GM21367 (cell line): ENCODE data around the gene YWHAQ.
"Not testable (repeated sequence)": the region's sequence is repeated elsewhere in the genome, so short reads cannot be mapped to it uniquely, and the experiment has no call there.

Experiments used
- ATAC-seq: cut with Tn5 transposase; IDR thresholded peaks from one replicate; pipeline ENCODE4 v1.9.1; 2021; ENCODE audit not compliant: unreplicated experiment

YWHAQ gene

DNA sequence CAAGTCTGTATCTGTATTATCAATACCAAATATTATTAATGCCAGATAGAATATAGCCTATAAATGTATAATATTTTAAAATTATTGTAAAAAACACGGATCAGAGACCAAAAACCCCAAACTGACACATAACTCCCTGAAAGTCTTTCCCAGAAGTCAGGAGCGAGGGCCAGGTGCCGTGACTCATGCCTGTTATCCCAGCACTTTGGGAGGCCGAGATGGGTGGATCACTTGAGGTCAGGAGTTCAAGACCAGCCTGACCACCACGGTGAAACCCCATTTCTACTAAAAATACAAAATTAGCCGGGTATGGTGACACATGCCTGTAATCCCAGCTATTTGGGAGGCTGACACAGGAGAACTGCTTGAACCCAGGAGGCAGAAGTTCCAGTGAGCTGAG lies 35.5 kb downstream of the YWHAQ start:
- ATAC-seq = not testable (repeated sequence)

DNA sequence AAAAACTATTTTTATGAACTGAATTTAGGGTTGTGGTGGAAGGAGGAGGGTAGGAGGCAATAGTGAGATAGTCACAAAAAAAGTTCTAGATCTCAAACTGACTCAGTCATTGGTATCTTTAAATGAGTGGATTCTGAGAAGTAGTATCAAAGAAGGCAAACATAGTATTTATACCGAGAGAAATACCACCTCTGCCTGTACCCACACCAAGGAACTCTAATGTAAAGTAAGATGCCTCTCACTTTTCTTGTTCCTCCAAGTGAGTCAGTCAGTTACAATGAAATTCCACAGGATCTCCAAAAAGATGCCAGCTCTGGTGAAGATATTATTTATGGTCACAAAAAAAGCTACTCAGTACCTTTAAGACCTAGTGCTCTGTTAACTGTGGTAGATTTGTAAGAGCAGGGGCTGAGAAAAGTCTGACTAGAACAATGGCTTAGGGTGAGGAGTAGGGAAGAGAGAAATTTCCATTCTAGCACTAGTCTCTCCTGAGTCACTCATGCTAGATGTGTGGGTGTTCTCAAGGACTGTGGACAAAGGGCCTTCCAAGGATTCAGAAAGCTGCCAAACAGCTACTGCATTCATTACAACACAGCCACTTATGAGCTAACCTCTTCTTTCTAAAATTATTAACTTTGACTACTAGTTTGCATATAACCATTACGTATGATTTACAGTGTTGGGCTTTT lies 36.3 kb downstream of the YWHAQ start:
- ATAC-seq = no peak

DNA sequence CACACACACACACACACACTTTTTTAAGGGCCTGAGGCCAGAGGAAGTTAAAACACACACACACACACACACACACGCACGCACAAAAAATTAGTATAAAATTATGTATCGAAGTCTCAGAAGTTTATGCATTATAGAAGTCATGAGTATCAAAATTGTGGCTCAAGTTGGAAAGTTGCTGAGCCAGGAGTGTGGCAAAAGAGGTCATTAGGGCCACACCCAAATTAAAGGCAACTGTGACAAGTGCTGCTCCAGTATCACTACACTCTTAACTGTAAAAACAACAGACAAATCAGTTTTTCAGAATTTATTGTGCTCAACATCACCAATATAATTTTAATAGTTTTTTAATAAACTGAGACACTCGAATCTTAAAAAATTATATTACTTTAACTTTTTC lies 36.9 kb downstream of the YWHAQ start:
- ATAC-seq = no peak

DNA sequence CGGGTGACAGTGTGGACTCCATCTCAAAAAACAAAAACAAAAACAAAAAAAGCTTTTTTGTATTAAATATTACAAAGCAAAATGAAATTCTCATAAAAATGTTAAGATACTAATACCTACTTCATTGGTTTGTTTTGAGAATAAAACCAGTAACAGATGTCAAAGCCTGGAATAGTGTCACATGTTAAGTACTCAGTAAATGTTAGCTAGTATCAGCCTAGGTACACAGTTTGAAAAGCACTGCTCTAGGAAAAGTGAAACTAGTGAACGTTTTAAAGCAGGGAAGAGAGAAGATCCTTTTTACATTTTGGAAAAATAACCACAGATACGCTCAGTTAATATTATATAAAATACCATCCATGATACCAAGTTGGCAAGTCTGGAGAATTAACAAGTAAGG lies 38.1 kb downstream of the YWHAQ start:
- no peak for ATAC-seq

DNA sequence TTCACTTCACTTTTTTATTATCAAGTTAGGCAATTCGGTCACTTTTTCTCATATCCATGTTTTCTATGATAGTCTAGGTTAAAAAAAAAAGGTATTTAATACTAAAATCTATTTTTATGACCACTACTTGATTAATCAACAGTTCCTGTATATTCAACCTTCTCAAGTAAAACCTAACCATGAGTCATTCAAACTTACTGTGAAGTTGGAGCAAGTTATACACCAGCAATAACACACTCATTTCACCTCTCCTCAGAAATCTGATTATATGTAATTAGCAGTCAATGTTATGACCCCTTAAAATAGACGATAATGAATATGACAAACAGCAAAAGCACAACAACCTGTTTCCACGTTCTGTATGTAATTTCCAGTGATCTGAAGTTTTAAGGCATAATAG lies 40.2 kb downstream of the YWHAQ start:
- ATAC-seq = no peak

DNA sequence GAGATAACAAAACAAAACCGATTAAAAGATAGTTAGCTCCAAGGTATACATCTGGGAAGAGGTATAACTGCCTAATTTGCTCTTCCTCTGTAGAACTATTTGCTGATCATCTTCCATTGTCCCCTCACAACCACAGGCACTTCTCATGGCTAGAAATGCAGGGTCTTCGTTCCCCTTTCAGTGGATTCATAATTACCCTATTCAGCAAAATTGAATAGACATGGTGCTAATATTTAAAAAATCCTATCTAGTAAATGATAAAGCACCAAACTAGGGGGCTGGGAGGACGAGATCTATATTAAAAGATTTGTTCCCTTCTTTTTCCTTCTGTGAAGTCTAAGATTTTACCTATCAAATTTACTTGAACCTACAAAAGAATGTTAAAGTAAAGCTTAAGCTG lies 44.3 kb downstream of the YWHAQ start:
- ATAC-seq = no peak

DNA sequence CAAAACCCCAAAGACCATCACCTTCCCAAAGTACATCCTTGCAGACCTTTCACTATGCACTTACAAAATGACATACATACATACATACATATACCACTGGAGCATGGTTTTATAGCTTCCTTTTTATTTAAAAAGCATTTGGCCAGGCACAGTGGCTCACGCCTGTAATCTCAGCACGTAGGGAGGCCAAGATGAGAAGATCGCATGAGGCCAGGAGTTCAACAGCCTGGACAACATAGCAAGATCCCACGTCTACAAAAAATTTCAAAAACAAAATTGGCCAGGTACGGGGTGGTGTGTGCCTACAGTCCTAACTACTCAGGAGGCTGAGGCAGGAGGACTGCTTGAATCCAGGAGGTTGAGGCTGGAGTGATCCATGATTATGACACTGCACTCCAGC lies 45.3 kb downstream of the YWHAQ start:
- ATAC-seq = no peak

DNA sequence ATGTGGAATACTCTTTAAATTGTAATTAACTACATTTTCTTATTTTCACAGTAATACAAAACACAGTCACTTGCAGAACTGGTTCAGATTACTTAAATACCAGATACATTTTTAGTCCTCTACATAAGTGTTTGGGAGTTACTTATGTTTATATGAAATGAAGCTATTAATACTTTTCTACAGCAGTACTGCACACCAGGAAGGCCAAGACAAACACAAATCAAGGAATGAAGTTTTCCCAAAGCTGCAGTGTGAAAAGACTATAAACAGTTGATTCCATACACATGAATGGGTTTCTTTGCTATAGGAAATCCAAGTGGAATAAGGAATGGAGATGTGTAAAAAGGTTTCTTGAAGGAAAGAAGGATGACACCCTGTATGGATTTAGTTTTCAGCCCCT lies 45.9 kb downstream of the YWHAQ start:
- ATAC-seq = not testable (repeated sequence)

DNA sequence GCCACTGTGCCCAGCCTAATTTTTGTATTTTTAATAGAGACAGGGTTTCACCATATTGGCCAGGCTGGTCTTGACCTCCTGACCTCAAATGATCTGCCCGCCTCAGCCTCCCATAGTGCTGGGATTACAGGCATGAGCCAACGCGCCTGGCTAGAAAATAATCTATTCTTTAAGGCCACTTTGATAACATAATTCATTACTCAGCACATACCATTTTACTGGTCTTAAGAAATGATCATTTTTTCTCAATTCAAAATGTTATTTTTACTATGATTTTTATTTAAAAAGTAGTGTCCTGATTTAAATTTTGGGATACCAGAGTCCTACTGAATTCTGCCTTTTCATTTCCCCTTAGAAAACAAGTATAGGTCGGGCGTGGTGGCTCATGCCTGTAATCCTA lies 48.2 kb downstream of the YWHAQ start:
- no peak for ATAC-seq

DNA sequence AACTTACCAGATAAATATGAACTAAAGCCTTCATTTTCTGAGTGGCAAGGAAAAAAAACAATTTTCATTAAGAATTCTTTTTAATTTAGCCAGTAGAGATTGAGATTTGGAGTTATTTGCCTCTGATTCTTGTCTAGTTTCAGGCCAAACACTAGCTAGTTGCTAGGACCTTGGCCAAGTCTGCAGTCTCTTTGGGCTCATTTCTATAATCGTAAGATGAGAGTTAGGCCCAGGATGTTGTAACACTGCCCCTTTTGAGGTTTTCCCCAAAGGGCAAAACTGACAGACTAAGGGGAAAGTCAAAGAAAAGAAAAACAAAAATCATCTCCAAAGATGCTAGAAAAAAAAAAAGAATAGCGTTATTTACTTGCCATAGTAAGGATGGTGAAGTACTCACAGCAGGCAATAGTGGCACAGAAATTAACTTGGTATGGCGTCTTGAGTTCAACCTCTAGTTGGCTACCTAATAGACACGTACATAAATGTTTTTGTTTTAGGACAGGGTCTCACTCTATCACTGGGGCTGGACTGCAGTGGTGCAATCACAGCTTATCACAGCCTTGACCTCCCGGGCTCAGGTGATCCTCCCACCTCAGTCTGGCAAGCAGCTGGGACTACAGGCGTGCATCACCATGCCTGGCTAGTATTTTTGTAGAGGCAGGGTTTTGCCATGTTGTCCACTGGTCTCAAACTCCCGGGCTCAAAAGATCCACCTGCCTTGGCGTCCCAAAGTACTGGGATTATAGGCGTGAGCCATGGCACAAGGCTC lies 52.1 kb downstream of the YWHAQ start:
- no peak for ATAC-seq

DNA sequence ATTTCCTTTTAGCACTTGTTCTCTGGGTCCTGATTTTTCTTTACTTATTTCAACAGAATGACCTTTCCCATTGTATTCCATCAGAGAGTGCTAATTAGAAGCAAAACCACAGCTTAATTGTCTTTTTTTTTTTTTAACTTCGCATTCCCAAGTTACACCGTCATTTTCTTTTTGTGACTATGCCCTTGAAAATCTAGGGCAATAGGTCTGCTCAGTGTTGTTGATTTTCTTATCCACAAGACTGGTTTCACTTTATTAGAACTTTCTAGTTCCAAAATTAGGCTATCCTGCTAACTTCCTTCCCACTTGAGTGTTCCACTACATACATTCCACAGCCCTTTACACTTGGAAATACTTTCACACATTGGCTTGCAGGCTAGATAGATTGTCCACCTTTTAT lies 56.5 kb downstream of the YWHAQ start:
- no peak for ATAC-seq

DNA sequence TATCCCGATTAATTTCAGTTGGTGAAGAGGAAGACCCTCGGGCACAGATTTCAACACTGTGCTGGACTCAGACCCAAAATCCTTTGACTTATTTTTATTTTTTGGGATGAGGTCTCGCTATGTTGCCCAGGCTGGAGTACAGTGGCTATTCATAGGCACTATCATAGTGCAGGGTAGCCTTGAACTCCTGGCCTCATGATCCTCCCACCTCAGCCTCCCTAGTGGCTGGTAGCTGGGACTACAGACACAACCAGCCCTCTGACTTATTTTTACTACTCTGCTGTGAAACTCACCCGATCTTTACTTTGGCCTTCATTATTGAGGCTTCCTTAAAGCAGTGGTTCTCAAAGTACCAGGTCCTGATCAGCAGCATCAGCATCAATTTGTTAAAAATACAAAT lies 57.0 kb downstream of the YWHAQ start:
- no peak for ATAC-seq

DNA sequence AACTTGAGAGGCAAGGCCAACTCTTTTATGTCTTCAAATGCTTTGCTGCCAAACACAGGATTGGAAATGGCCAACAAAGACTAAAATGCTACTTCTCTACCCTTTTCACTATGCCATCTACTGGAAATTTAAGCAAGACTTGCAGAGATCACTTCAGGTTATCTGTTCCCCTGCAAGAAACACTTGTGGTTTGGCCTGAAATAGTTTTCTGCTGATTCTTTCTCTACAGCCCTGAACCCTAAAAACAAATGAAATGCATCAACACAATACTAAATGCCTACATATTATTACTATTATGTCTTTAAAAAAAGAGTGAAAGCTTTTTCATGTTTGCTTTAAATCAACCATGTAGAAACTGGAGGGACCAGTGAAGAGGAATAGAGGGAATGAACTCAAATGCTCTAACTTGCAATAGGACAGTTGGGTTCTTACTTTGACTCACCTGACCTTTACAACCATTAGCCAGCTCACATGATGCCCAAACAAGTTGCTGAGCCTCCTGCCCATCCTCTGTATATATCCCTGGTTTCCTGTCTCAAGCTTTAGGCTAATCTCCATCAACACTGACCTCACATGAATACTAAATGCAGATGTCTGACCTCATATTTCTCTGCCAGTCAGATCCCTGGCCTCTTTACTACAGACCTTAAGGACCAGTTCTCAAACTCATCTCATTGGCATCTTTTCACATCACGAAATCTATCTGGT lies 57.6 kb downstream of the YWHAQ start:
- no peak for ATAC-seq

DNA sequence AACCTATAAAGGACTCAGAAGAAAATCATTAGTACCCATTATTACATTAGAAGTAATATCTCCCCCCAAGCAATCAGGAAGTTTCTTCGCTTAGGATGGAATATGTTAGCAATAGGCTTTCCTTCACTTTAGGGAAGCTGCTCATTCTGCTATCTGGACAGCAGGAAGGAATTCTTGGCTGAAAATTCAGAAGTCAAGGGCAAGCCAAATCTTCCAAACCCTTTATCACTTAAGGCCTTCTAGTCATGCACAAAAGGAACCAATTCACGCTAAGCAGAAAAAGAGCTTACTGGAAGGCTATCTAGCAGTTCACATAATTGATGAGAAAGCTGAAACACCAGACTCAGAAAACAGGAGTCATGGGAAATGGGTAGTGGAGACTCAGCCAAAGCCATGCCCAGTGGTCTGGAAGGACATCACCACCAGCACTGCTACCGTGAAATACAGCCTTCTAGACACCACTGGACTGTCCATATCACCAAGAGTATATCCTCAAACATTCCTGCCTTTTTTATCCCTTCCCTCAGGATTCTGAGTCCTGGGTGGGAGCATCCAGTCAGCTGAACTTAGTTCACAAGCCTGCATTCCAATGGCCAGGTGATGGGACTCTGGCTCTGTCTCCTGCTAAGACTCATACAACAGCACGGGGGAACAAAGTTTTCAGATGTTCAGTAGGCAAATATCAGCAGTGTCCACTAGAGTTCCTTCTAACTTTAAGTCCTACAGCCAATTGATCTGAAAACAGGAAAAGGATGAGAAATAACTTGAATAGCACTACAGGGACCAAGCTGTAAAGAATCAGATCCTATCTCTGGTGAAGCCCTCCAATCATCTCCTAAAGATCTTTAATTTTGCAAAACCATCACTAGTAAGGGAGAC lies 60.4 kb downstream of the YWHAQ start:
- ATAC-seq = no peak

DNA sequence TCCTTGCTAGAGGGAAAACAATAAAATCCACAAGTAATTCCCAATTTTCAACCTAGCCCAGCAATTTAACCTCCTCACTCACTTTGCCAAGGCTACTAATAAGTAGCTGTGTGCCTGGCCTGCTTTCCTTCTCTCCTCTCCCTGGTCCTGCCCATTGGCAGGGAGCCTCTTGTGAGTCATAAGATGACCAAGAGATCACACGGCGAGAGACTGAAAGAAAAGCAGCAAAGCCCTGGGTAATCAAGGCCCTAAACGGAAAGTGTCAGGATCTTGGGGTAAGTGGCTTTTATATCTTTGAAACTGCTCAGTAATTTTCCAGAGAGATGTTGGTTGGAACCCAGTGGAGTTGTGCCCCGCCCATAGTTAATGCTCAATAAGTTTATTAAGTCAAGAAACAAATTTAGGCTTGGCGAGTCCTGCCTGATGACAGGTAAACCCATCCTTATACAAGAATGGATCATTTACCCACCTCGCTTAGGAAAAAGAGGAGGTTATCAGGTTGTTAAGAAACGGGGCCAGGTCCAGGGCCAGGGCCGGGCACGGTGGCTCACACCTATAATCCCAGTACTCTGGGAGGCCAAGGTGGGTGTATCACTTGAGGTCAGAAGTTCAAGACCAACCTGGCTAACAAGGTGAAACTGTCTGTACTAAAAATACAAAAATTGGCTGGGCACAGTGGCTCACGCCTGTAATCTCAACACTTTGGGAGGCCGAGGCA lies 65.2 kb downstream of the YWHAQ start:
- ATAC-seq = no peak

DNA sequence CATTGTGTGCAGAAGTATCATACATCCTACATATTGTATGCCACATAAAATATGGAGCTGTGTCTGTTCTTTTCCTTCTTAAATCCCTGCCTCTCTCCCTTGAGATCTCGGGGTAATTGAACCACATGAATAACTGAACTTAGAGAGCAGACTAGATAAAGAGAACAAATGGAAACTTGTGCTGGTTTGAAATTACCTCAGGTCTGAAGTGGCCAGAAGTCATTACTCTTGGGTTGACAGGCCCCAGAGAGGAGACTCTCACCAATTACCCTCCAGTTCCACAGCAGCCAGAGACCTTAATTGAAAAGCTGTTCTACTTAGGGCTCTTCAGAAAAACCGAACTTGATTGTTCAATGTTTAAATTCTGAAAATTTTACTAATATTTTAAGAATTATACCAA lies 70.2 kb downstream of the YWHAQ start:
- ATAC-seq = no peak

DNA sequence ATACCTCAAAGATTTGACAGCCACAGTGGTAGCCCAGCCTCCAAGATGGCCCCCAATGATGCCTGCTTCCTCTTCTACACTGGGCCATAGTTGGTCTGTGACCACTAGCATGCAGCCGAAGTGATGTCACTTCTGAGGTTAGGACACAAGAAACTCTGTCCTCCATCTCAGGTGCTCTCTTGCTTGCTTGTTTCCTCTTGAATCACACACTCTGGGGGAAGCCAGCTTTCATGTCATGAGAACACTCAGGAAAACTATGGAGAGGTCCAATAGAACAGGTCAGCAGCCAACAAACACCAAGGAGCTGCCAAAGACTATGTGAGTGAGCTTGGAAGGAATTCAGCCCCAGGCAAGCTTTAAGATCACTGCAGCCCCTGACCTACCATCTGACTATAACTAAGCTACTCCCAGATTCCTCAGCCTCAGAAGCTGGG lies 71.8 kb downstream of the YWHAQ start:
- no peak for ATAC-seq

DNA sequence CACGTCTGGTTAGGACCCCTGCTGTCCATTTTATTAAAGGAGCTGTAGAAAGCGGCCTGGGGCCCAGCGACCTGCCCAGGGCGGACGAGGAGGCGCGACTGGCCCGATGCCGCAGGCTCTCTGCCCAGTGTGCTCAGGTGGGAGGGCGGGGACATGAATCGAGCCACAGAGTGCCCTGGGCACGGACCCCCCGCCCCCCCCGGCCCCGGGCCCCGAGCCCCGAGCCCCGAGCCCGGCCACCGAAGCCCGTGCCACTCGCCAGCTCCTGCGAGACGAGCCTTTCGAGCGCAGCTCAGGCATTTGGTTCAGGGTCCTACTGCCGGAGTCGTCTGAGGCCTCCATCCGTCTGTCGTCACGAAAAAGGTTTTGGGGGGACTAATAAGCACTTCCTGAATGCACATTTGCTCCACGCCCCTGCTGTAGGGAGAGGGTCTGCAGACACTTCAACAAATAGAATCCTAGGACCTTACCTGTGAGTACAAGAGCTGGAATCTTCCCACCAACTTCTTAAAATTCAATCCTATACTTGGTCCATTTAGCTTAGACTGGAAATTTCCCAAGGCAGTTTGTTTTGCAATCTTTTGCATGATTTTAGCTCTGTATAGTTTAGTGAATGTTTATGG lies 74.6 kb downstream of the YWHAQ start:
- ATAC-seq = peak; percentile 15

DNA sequence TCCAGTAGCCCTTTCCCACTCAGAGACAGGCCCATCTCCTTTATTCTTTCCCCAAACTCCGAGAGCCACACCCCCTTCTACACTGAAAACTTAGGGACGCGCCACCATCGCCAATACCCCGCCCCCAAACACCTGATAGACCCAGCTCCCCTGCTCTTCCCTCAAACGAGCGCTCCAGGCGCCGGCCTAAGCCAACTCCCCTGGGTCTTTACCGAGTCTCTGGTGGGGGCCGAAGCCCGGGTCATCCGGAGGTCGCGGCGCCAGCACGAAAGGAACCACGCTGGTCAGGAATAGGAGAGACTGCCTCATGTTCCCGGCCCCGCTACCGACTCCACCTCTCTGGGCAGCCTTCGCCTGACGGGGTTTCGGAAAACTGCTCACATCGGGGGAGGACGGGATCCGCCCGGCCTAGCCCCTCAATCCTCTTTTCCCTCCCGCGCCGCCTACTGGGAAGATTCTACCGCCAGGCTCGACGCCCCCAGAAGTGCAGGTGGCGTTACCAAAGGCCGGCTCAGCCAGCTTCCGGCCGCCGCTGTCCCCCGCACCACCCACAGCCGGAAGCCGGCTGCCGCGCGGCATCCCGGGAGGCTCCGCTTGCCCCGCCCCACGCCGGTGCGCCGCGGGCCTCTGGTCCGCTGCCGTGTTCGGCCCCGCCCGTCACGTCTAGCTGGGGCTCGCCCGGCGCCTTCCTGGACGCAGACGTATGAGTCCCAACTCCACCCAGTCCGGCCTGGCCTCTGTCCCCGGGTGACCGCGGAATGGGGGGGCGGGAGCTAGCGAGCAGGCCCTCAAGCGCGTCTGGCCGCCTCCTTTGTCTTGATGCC lies 75.3 kb downstream of the YWHAQ start, which contains the start of gene ADAM17:
ADAM17 (minus strand) TSS at position 534 of the 824 bp plus-strand sequence; CDS start at position 309, 225 bp downstream.
- peak; percentile 82 for ATAC-seq
